Stimulated activated CD8-positive, alpha-beta memory T cell treated with anti-CD3 and anti-CD28 coated beads, Interleukin-2, amount 100 ng/mL, for 1 hour (primary cell): ENCODE data around the gene PLPPR1.

Experiments used
- DNase-seq, 2 donors: peaks; one replicate each; pipeline ENCODE4 v3.0.0-alpha.2; 2020; ENCODE audit warnings: low read depth in 2 of 2

The PLPPR1 gene

DNA sequence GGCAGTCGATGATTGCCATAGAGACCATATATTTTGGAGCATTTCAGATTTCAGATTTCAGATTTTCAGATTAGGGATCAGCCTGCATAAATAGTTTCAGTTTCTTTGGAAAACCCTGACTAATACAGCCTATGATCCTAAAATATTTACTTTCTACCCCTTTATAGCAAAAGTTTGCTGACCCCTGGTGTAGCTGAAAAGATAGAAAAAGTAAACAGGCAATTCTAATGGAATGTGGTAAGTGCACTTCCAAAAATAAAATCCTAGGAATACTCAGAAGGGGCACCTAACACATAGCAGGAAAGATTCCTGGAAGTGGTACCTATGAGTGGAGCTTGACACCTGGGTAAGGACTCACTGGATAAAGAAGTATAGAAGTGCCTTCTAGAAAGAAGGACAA, 321.8 kb downstream of the PLPPR1 start:
- DNase-seq: no peak

DNA sequence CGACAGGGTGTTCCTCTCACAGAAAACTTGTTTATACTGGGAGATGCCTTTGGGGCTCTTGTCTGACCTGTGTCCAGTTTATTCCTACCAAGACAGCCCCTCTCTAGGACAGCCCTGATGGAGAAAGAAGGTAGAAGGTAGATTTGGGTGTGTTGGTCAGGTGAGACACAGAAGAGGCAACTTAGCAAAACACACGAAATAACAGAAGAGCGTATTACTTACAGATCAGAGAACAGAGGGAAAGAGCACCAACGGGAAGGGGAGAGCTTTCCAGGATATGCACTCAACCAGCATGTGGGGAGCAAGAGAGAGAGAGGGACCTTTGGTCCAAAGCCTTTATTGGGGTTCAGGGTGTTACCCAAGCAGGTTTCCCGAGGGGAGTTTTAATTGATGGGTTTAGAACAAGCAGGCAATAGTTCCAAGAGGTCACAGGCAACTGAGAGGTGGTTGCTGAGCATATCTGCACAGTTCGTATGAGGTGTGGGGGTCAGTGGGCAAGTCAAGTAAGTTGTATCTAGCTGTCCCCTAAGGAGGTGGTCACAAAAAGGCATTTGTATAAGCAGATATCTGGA, 324.5 kb downstream of the PLPPR1 start:
- no peak for DNase-seq

DNA sequence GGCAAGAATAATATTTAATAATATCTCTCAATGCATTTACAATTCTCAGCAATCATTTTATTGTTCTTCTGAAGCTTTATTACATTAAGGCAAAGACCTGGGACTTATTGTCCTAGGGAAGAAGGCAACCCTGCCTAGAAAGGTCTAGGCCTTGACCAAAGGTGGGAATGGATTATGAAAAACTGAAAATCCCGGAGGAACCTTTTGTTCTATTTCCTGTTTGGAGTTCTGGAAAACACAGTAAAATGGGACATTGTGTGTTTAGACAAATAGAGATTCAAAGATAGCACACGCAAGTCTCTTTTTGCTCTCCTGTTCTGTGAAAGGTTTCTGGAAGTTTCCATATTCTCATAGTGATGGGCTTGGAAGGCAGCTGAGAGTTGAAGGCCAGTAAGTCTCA, 325.2 kb downstream of the PLPPR1 start:
- no peak for DNase-seq

DNA sequence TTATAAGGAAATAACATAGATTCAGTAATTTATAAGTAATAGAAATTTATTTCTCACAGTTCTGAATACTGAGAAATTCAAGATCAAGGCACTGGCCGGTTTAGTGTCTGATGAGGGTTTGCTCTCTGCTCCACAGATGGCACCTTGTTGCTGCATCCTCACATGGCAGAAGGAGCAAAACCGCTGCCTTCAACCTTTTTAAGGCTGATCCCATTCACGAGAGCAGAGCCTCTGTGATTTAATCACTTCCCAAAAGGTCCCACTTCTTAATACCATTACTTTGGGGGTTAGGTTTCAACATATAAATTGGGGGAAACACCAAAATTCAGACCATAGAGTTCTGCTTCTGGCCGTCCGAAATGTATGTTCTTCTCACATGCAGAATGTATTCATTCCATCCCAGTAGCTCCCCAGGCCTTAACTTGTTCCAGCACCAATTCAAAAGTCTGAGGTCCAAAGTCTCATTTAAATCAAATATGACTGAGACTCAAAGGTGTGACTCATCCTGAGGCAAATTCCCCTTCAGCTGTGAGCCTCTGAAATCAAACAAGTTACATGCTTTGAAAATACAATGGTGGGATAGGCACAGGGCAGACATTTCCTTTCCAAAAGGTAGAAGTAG, 325.7 kb downstream of the PLPPR1 start:
- no peak for DNase-seq

DNA sequence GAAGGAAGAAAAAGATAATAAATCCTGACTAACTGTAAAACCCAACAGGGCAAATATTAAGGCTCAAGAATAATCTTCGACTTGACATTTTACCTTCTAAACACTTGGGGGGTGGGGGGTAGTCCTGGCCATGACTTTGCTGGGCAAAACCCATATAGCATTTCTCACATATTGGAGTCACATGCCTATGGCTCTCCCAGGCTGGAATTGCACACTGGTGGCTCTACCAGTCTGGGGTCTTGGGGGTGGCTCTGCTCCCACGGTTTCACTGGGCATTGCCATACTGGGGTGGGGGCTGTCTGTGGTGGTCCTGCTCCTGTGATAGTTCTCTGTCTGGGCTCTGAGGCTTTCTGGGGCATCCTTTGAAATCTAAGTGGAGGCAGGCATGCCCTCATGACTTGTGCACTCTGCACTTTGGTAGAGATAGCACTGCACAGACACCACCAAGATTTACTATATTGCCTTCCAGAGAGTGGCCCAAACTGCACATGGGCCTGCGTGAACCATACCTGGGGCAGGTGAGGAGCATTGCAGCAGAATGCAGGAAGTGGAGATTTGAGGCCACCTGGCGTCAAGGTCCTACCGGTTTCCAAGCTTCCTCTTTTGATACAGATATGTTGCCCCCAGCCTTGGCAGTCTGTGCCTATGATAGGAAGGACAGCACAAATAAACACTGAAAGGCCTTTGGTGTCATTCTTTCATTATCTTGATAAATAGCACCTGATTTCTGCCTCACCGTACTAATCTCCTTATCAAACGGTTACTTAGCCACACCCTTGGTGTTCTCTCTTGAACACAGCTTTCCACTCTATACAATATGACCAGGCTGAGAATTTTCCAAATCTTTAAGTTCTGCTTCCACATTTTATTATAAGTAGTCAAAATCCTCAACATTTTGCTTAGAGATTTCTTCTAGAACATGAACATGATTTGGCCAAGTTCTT, 326.5 kb downstream of the PLPPR1 start:
- DNase-seq: no peak

DNA sequence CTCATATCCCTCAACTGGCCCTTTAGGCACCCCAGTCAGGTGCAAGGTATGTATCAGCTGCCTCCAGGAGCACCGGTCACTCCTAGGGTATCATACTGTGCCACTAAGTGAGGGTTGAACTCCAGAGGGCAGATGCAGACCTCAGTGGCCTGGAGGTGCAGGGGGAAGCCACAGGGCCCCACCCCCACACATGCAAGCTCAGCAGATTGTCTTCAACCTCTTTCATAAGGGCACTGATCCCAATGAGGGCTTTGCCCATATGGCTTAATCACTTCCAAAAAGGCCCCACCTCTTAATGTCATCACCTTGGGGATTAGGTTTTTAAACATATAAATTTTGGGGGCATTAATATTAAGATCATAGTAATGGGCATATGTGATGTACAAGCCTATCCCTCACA, 328.1 kb downstream of the PLPPR1 start:
- DNase-seq: no peak

DNA sequence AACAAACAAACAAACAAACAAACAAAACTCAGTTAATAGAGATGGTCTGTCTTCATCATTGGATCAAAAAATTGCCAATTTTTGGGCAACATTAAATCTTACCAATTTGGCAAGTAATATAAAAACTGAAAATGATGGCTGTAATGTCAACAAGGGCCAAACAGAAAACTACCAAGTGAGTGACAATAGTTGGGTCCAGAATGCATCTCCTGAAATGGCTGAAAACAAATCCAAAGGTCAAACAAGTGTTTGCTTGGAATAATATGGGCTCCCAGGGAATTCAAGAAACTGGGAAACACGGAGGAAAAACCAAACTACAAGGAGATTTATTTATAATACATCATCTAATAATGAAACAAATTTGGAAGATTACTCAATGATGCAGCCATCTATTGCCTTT, 331.2 kb downstream of the PLPPR1 start:
- DNase-seq: no peak

DNA sequence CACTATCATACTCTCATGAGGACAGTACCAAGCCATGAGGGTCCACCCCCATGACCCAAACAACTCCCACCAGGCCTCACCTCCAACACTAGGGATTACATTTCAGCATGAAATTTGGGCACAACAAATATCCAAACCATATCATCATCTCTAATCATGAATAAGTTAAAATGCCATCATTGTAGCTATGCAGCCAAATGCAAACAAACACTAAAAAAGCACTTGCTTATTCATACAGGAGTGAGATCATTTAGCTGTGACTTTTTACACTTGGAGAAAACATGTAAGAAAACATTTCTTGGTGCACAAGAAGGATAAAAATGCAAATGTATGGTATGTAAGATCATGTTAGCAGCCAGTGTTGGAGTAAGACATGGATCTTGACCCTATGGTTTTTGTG, 332.1 kb downstream of the PLPPR1 start:
- no peak for DNase-seq

DNA sequence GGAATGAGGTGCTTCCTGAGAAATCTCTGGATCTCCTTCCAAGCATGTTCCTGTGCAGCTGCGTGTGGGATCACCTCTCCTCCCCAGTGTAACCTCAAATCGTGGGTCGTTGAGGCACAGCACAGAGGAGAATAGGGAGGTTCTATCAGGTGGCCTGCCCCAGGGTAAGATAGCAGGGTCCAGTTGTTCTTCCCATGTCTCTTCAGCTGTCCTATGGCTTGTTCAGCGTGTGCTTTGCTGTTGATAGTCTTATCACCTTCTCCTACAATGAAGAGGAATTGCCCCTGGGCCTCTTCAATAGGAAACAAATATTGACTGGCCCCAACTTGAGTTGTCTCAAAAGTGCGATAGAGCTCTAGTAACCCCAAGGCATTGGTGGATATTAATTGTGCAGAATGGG, 333.9 kb downstream of the PLPPR1 start:
- DNase-seq: no peak

DNA sequence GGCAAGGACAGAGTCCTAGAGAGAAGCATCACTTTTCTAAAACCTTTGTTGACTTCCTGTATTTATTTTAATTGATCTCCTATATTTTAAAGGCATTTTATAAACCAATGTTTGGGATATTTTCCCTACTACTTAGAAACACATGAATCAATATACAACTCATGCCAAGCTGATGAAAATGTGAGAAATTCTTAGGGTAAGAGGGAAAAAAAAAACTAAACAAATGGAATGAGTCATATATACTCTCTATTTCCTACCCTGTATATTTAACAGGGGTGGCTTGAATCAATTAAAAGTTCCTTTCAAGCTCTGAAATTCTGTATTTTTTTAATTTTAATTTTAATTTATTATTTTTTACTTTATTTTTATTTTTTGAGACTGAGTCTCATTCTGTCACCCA, 336.7 kb downstream of the PLPPR1 start:
- no peak for DNase-seq

DNA sequence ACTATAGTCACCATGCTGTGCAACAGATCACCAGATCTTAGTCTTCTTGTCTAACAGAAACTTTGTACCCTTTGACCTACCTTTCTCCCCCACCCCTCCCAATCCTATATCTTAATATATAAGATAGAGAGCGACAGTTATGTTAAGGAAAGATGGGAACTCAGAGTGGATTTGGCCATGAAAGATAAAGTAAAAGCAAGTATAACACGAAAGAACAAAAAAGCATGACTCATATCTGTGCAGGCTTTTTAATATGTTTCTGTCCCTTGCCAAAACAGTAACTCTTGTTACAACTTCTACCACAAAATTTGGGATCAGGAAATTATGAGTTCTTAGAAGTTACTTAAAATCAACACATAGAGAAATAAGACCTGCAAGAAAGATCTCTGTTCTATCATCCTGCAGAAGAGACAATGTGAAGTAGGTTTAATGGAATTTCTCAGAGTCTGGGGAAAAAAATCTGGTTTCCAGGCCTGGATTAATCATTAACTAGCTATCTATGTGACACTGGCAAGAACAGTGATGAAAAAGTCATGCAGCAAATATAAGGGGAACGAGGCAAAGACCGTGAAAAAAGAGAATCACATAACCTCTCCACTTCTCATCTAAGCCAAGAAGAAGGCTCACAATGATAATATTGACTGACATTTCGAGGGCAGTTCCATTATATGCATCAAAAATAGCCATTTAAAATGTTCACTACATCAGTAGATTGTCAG, 337.7 kb downstream of the PLPPR1 start:
- no peak for DNase-seq

DNA sequence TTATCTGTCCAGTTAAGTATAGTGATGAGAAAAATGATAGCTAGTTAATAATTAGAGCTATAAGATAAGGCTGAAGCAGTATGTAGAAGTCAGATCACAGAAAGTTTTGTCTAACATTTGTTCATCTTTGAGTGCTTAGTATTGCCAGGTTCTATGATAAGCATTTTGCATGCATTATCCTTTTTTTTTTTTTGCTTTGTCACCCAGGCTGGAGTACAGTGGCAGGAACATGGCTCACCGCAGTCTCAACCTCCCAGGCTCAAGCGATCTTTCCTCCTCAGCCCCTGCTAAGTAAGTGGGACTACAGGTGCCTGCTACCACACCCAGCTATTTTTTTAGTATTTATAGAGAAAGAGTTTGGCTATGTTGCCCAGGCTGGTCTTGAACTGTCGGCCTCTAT, 338.8 kb downstream of the PLPPR1 start:
- DNase-seq: no peak

DNA sequence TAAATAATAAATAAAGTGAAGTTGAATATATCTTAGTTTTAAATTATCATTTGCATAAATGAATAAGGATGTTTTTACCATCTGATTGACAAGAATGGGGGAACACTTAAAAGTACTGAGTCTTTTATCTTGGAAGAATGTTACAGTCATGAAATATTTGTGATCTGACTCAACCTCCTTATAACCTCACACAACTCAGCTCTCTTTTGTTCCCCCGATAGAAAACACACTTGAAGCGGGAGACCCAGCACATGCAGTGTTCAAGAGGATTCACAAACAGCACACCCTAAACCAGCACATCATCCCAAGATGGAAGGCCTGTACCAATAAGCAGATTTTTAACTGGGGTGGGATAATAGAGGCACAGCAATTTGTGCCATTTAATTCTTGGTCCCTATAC, 340.8 kb downstream of the PLPPR1 start:
- DNase-seq: no peak

DNA sequence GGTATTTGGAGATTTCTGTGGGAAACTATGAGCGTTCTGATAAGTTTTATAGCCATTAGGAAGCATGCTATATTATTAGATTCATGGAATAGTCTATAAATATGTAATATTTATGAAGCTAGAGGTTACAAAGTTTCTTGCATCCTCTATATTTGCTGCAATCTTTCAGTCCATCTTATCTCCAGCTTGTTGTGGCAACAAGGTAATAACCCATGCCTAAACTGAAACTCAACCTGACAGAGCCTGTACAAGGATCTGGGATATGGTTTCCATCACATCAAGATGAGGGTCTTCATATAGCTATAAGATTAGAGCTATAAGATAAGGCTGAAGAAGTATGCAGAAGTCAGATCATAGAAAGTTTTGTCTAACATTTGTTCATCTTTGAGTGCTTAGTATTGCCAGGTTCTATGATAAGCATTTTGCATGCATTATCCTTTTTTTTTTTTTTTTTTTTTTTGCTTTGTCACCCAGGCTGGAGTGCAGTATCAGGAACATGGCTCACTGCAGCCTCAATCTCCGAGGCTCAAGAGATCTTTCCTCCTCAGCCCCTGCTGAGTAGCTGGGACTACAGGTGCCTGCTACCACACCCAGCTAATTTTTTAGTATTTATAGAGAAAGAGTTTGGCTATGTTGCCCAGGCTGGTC, 341.5 kb downstream of the PLPPR1 start:
- DNase-seq: no peak

DNA sequence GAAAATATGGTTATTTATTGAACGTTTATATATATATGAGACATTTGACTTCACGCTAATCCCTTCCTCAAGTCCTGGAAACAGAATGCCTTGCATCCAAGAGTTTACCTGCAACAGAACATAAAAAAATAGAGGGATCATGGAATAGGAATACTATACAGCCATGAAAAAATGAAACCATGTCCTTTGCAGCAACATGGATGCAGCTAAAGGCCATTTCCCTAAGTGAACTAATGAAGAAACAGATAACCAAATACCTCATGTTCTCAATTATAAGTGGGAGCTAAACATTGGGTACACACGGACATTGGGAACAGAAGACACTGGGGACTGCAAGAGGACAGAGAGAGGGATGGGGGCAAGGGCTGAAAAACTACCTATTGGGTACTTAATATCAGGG, 343.3 kb downstream of the PLPPR1 start:
- no peak for DNase-seq

DNA sequence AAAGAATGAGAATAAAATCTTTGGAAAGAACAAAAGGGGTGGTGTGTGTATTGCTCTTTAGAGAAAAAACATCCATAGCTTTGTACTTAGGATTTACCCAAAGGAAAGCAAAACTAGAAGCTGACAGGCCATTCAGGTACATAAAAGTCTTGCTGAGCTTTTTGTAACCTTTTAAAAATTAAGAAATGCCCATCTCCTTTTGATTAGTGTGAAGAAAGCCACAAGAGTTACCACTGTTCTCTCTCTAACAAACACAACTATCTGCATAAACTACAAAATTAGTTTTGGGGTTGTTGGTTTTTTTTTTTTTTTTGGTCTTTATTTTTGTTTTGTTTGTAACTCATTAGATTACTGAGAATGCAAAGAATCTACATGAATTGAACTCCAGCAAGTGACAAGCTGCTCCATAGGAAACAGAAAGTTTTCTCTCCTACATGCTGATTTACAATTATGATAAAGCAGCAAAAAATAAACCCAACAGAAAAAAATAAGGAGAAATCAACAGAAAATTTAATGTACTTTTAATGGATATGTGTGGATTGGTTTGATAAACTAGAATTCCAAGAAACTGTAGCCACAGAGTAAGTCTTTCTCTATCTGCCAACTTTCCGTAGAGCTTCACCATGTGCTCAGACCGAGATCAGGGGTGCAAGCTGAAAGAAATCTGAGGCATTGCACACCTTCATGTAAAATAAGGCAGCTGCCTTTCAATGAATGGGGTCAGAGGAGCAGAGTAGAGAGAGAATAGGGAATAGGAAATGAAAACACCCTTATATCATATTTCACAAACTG, 344.0 kb downstream of the PLPPR1 start:
- no peak for DNase-seq
